Gastroesophageal sphincter (tissue), 4 donors: Measurements from ENCODE around the gene SEMA3A. TPM values are rescaled to one million over a fixed set of nuclear protein-coding genes. Genes with fewer than 3 reads are reported as not detected.

Experiments used
- ATAC-seq: fragments of 150-250 bp; one replicate; pipeline ENCODE4 v1.9.1; 2016; ENCODE audit warnings: mild to moderate bottlenecking, moderate library complexity
- H3K27ac ChIP-seq, 4 donors: fragments of 200-600 bp; sonication (generic) in 3 of 4; 1 replicate in 3 of 4; 2 replicates in 1 of 4; pipeline ENCODE4 v1.5.1; 2016 to 2019
- H3K27me3 ChIP-seq: fragments of 200-600 bp; sonication (generic); one replicate; pipeline ENCODE4 v1.5.1; 2019
- H3K36me3 ChIP-seq, 2 donors: fragments of 200-600 bp; sonication (generic); one replicate each; pipeline ENCODE4 v1.5.1; 2019; ENCODE audit warnings: control low read depth in 1 of 2
- H3K4me1 ChIP-seq, 3 donors: fragments of 200-600 bp; sonication (generic); 1 replicate in 2 of 3; 2 replicates in 1 of 3; pipeline ENCODE4 v1.5.1; 2016 to 2019; ENCODE audit warnings: control low read depth in 2 of 3
- H3K4me3 ChIP-seq, 2 donors: fragments of 200-600 bp; sonication (generic); one replicate each; pipeline ENCODE4 v1.5.1; 2019; ENCODE audit warnings: mild to moderate bottlenecking in 1 of 2, moderate library complexity in 1 of 2
- H3K9me3 ChIP-seq, 3 donors: fragments of 200-600 bp; sonication (generic); one replicate each; pipeline ENCODE4 v1.5.1; 2017 to 2019; ENCODE audit warnings: control low read depth in 2 of 3
- CTCF ChIP-seq, 4 experiments: fragments of 200-600 bp in 2 of 4; fragments of 450-650 bp in 2 of 4; sonication (generic) in 1 of 4; IDR thresholded peaks; one replicate each; pipeline ENCODE4 v1.5.1; 2017 to 2019; ENCODE audit warnings: antibody characterized with exemption in 4 of 4, mild to moderate bottlenecking in 2 of 4, moderate library complexity in 2 of 4
- EP300 ChIP-seq: sonication (generic); formaldehyde crosslinking; IDR thresholded peaks from one replicate; pipeline ENCODE4 v1.6.1; 2017; ENCODE audit warnings: antibody characterized with exemption, mild to moderate bottlenecking
- POLR2A ChIP-seq, 2 donors: fragments of 450-650 bp; IDR thresholded peaks; one replicate each; pipeline ENCODE4 v1.6.1; 2017; ENCODE audit warnings: antibody characterized with exemption in 2 of 2, mild to moderate bottlenecking in 2 of 2, moderate library complexity in 1 of 2
- POLR2AphosphoS5 ChIP-seq: sonication (generic); formaldehyde crosslinking; IDR thresholded peaks from one replicate; pipeline ENCODE4 v1.6.1; 2017; ENCODE audit warnings: antibody characterized with exemption
- WGBS, 2 donors: methylation state at CpG; one replicate each; pipeline ENCODE4 v1.1.5; 2018; ENCODE audit warnings: low coverage in 1 of 2; 5-methylcytosine and 5-hydroxymethylcytosine counted together
- total RNA-seq, 4 donors: library from RNA; depleted of rRNA; stranded (reverse); fragments of >200 nt; gene quantifications; one replicate each; pipeline ENCODE4 v1.1.0, GENCODE V29; 2016

Gene SEMA3A
- total RNA-seq, 4 donors from 2014 or later: 24.6 to 61.6 (median 33.0) TPM

GRCh38 chr7:84009051-84009450 is 185.5 kb downstream of the SEMA3A start:
- H3K4me1 ChIP-seq: no peaks in the 10 kb centered on the region
- TF ChIP-seq POLR2AphosphoS5 (no peak), CTCF (IDR thresholded peaks at IDR 0.05) (no peak), POLR2A (IDR thresholded peaks at IDR 0.05) (no peak), EP300 (no peak)
- ATAC-seq: no peak

GRCh38 chr7:84003191-84003590 is 191.4 kb downstream of the SEMA3A start:
- Histone ChIP-seq H3K4me3 (no peak overlapping the region), H3K4me1 (no peaks in the 10 kb centered on the region), H3K27me3 (no peaks in the 10 kb centered on the region), H3K36me3 (peaks cover 0 to 41% of the 10 kb centered on the region in 2 donors), H3K9me3 (no peaks in the 10 kb centered on the region), H3K27ac (no peak overlapping the region)
- 93 to 100% methylated on average over 1 of the region's 1 CpG for WGBS, 2 donors
- ATAC-seq: no peak
- TF ChIP-seq POLR2A (IDR thresholded peaks at IDR 0.05): no peak
- no peak for TF ChIP-seq POLR2AphosphoS5
- TF ChIP-seq CTCF (IDR thresholded peaks at IDR 0.05): no peak
- no peak for TF ChIP-seq EP300

More at GRCh38 chr7:84009051-84009450, 185.5 kb downstream of the SEMA3A start:
- Histone ChIP-seq H3K36me3 (peaks cover 0 to 44% of the 10 kb centered on the region in 2 donors), H3K4me3 (no peak overlapping the region), H3K27ac (no peak overlapping the region), H3K9me3 (no peaks in the 10 kb centered on the region), H3K27me3 (no peaks in the 10 kb centered on the region)

GRCh38 chr7:84002348-84002747 is 192.2 kb downstream of the SEMA3A start:
- no peak overlapping the region for H3K4me3 ChIP-seq
- no peak for TF ChIP-seq EP300
- no peak for TF ChIP-seq POLR2AphosphoS5
- ATAC-seq: no peak
- H3K9me3 ChIP-seq: no peaks in the 10 kb centered on the region
- peaks cover 0 to 40% of the 10 kb centered on the region in 2 donors for H3K36me3 ChIP-seq
- no peak overlapping the region for H3K27ac ChIP-seq
- no peaks in the 10 kb centered on the region for H3K27me3 ChIP-seq
- WGBS, 2 donors: 43 to 53% methylated on average over 3 of the region's 3 CpGs
- no peaks in the 10 kb centered on the region for H3K4me1 ChIP-seq

- TF ChIP-seq CTCF (IDR thresholded peaks at IDR 0.05) (no peak), POLR2A (IDR thresholded peaks at IDR 0.05) (no peak), POLR2AphosphoS5 (no peak), EP300 (no peak)
- WGBS, 2 donors: 0% methylated on average over 1 of the region's 1 CpG
- no peaks in the 10 kb centered on the region for H3K9me3 ChIP-seq
- H3K27ac ChIP-seq: no peak overlapping the region
- no peak overlapping the region for H3K4me3 ChIP-seq
- H3K36me3 ChIP-seq: peaks cover 0 to 13% of the 10 kb centered on the region in 2 donors
- ATAC-seq: no peak
- no peaks in the 10 kb centered on the region for H3K4me1 ChIP-seq
- no peaks in the 10 kb centered on the region for H3K27me3 ChIP-seq
These were observed 197.7 kb downstream of the SEMA3A start for GRCh38 chr7:83996879-83997278.

- no peak for ATAC-seq
- H3K4me3 ChIP-seq: no peak overlapping the region
- no peak overlapping the region for H3K27ac ChIP-seq
- TF ChIP-seq POLR2A (IDR thresholded peaks at IDR 0.05) (no peak), CTCF (IDR thresholded peaks at IDR 0.05) (no peak), EP300 (no peak), POLR2AphosphoS5 (no peak)
- H3K36me3 ChIP-seq: no peaks in the 10 kb centered on the region
- peaks cover 0 to 13% (median 5%) of the 10 kb centered on the region in 3 donors for H3K4me1 ChIP-seq
- WGBS, 2 donors: 40 to 90% methylated on average over 1 of the region's 1 CpG
- no peaks in the 10 kb centered on the region for H3K27me3 ChIP-seq
- H3K9me3 ChIP-seq: no peaks in the 10 kb centered on the region
These were observed 206.8 kb downstream of the SEMA3A start for GRCh38 chr7:83987764-83988163.

- no peaks in the 10 kb centered on the region for H3K27me3 ChIP-seq
- no peak overlapping the region for H3K4me3 ChIP-seq
- H3K36me3 ChIP-seq: no peaks in the 10 kb centered on the region
- no peak for ATAC-seq
- H3K4me1 ChIP-seq: peaks cover 0 to 13% (median 5%) of the 10 kb centered on the region in 3 donors
- no peaks in the 10 kb centered on the region for H3K9me3 ChIP-seq
- TF ChIP-seq CTCF (IDR thresholded peaks at IDR 0.05): no peak
- TF ChIP-seq POLR2A (IDR thresholded peaks at IDR 0.05): no peak
- no peak for TF ChIP-seq POLR2AphosphoS5
- TF ChIP-seq EP300: no peak
- H3K27ac ChIP-seq: no peak overlapping the region
- 94 to 95% methylated on average over 3 to 5 of the region's 5 CpGs for WGBS, 2 donors
These were observed 208.8 kb downstream of the SEMA3A start for GRCh38 chr7:83985821-83986220.
